ENCODE data around the gene MAN2C1. TPM values are rescaled to one million over a fixed set of nuclear protein-coding genes. Genes with fewer than 3 reads are reported as not detected.
"Not testable (repeated sequence)": the region's sequence is repeated elsewhere in the genome, so short reads cannot be mapped to it uniquely, and the experiment has no call there.

The MAN2C1 gene
- total RNA-seq, 1 donor from 2014 or later = 96.1 TPM

DNA sequence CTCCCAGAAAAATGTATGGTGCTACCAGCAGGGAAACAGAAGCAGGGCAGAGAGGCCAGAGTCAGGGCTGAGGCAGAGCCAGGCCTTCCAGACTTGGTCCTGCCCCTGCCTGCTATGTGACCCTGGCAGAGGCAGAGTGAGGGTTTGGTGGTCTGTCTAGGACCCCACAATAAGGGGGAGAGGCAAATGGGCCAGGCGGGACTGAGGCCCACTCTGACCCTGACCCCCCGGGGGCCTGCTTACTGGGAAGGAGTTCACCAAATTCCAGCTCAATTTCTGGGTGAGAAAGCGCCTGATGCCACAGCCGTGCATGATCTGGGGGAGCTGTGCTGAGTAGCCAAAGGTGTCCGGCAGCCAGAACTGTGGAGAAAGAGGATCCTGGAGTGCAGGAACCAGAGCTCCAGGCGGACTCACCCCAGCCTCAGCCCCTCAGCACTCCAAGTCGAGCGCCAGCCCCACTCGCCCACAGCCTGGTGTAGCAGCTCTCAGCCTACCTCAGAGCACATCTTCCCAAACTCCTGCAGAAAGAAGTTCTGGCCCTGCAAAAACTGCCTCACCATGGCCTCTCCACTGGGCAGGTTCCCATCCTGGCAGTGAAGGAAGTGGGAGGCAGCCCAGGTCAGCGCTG, 6.9 kb downstream of the MAN2C1 start:
- ATAC-seq (no peak), DNase-seq (ENCODE audit: low spot score) (no peak)

DNA sequence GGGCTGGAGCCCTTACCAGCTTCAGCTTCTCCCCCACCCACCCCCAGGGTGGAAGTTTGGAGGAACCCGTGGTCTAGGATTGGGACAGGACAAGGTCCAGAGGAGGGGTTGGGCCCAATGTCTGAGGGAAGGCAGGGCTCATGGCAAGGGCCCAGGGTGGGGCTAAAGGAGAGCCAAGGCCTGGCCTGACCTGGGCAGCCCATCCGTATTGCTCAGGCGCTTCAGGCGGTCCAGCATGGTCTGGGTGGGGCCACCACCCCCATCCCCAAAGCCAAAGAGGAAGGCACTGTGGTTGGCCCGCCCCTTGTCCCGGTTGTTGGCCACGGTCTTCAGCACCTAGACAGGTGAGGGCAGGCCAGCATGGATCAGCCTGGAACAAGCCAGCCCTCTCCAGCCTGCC, 7.6 kb downstream of the MAN2C1 start:
- ATAC-seq (no peak), DNase-seq (ENCODE audit: low spot score) (no peak)

DNA sequence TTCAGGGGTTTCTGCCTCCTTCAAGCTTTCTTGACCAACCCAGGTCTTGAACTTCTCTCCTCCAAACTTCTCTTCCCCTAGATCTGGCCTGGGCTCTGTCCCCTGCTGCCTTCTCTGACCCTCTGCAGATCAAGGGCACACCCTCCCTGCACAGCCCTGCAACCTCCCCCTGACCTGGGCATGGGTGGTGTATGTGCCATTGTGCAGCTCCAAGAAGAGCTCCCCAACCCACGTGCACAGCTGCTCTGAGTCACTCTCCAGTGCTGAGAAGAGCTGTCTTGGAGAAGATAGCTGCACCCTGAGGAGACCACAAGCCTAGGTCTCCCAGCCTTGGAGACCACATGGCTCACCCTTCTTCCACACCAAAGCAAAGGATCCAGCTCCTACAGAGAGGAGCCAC, 8.0 kb downstream of the MAN2C1 start:
- ATAC-seq = no peak
- no peak for DNase-seq (ENCODE audit: low spot score)

DNA sequence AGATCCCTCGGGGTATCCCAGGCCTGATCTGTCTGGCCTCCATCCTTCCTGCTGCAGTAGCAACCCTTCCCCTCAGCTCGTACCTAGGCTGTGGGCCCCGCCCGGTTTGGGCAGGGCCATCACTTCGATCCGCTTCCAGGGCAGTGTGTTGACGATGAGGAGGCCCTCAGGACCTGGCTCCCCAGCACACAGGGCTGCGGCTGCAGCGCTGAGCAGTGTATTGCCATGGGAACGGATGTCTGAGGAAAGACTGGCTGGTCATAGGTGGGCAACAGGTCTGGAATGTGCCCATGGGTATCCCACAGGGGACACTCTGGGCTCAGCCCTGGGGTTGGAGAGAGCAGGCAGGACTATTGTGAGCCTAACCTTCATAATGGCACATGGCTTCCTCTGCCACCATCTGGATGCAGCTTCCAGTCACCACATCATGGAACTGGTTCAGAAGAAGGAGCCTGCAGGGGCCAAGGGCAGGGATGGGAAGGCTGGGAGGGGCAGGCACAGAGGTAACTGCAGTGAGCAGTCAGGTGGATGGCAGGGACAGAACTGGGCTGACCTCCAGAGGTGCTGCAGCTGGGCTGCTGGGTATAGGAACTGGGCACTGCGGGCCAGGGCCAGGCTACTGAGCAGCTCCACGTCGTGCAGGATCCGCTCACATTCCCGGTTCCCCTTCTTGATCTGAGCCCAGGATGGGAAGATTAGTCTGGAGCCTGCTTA, 8.7 kb downstream of the MAN2C1 start:
- DNase-seq (ENCODE audit: low spot score) (no peak), ATAC-seq (no peak)

DNA sequence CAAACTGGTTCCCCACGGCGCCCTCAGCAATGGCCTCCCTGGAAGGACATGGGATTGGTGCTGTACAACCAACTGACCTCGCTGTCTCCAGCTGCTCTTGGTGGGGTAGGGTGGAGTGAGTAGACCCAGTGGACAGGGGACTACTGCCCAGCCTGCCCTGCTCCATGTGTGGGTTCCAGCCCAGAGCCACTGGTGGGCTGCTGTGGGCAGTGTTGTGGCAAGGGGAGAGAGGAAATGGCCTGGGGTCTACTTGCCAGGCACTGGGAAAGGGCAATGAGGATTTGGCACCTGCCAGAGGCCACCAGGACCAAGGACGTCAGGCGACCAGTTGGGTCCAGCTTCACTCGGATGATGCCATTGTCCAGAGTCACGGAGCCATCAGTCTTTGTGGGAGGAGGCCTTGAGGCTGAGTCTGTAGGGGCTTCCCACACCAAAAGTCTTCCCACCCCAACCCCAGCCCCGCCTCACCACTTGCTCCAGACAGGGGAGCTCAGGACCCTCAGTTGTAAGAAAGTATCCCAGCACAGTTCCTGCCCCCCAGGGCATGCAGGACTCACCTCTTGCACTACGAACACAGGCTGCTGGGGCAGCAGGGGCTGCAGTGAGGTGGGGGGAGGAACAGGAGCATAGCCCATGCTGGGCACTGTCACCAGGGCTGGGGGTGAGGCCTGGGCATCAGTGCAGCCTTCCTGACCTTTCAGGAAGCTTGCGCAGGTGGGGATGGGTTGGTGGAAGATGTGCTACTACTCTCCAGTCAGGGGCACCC, 9.5 kb downstream of the MAN2C1 start:
- DNase-seq (ENCODE audit: low spot score) (no peak), ATAC-seq (no peak)

DNA sequence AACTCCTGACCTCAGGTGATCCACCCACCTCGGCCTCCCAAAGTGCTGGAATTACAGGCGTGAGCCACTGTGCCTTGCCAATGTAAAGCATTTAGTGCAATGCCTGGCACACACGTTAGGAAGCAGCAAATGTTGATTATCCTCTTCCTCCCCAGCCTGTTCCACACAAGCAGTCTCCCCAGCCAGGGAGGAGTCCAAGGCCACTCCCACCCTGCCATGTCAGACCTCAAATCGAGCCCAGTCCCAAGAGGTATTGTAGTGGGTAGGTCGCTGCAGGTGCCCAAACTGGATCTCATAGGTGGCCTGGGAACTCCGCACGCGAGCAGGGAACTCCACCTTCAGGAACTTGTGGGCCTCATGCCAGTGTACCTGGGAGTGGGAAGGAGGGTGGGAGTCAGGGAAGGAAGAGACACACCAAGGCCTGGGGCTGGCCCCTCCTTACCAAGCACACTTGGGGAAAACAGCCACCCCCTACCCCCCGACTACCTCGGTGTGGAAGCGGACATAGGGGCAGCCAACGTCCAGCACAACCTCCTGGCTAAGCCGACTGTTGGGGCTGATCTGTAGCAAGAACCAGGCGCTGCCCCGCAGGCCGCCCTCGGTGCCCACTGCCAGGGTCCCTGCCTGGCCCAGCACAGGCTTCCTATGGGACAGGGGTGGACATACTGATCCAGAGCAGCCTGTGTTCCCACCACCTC, 10.3 kb downstream of the MAN2C1 start:
- DNase-seq (ENCODE audit: low spot score) = no peak
- ATAC-seq = no peak

DNA sequence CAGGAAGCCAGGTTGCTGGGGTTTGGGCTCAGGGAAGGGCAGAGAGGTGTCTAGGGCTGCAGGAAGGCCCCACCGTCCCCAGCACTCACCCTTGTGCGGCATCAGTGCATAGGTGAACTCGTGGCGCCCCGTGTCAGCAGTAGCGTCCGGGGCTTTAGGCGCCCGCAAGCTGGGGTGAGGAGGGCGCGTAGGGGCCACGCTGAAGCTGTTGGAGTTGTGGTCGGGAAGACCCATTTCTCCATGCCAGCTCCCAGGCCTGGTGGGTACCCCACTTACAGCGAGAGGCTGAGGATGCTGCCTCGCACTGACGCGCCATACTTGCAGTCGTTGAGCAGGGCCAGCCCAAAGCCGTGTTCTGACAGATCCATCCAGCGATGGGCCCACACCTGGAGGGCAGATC, 11.9 kb downstream of the MAN2C1 start:
- DNase-seq (ENCODE audit: low spot score) (no peak), ATAC-seq (no peak)

DNA sequence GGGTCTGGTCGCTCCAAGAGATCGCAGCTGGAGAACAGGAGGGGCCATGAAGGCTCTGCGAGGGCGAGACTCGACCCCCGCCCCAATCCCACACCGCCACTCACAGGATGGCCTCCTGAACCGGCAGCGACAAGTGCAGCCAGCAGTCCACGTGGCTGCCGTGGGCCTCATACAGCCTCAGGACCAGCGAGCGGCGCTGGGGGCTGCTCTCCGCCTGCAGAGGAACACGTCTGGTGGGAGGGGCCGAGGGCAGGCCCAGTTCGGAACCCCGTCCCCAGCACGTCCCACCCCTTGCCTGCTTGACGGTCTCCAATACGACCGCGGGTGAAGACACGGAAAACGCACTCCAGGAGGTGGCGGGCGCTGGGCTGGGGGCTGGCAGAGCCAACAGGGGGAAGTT, 12.4 kb downstream of the MAN2C1 start:
- ATAC-seq = no peak
- DNase-seq (ENCODE audit: low spot score) = no peak

DNA sequence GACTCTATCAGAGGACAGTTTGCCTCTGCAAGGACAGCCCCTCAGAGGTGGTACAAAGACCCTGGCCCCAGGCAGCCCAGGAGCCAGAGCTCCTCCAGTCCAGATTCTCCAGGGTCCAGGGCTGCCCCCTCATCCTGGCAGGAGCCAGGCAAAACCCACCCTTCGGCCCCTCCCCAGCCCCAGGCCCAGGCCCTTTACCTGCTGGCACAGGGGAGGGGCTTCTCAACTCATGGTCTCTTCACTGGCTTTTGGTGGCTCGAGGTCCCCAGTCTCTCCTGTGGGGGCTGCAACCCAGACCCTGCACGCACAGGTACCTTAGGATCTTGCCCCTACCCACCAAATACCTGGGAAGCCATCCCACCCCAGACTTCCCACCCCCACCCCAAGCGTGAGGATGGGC, 13.0 kb downstream of the MAN2C1 start:
- ATAC-seq = no peak
- DNase-seq (ENCODE audit: low spot score) = no peak

DNA sequence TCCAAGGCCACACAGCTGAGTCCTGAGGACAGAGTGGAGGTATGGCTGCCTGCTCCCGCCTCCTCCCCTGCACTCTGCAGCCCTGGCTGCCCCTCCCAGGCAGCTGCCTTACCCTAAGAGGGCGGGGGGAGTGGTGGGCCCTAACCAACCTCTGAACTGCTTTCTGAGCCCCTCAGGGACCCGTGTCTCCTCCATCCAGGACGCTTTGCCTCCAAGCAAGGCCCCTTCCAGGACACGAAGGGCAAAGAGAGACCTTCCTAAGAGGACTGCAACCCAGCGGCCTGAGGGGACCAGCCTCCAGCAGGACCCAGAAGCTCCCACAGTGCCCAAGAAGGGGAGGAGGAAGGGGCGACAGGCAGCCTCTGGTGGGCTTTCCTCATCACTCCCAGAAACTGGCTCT, 14.0 kb downstream of the MAN2C1 start:
- no peak for ATAC-seq
- no peak for DNase-seq (ENCODE audit: low spot score)

DNA sequence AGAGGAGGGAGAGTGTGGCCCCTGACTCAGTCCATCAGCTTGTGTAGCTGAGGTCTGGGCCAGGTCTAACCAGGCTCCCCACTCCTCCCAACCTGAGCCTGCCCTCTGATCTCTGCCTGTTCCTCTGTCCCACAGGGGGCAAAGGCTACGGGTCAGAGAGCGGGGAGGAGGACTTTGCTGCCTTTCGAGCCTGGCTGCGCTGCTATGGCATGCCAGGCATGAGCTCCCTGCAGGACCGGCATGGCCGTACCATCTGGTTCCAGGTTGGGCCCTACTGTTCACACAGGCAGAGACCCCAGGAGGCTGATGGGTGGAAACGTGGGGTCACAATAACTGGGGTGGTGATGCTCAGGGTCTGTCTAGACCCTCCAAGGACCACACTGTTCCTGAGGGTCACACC, 14.8 kb downstream of the MAN2C1 start:
- peak; percentile 83 for DNase-seq (ENCODE audit: low spot score)
- peak; percentile 84 for ATAC-seq

DNA sequence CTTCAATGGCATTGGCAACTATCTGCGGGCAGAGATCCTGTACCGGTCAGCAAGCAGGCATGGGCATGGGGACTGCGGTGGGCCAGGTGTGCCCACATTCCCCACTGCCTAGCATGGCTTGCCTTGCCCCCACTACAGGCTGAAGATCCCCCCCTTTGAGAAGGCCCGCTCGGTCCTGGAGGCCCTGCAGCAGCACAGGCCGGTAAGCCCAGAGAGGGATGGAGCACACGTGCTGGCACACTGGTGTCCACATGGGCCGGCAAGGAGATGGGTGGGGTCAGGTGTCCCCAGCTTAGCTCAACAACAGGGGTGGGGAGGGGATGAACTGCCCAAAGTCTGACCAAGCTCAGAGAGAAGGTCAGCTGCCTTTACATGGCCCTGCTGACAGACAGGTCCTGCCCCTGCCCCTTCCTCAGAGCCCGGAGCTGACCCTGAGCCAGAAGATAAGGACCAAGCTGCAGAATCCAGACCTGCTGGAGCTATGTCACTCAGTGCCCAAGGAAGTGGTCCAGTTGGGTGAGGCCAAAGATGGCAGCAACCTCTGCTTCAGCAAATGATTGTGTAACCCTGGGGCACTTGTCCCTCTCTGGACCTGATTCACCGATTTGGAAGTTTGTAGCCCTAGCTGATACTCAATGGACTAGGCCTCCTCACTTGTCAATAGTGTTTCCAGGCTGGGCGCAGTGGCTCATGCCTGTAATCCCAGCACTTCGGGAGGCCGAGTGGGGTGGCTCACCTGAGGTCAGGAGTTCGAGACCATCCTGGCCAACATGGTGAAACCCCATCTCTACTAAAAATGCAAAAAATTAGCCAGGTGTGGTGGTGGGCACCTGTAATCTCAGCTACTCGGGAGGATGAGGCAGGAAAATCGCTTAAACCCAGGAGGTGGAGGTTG, 16.0 kb downstream of the MAN2C1 start:
- ATAC-seq (no peak), DNase-seq (ENCODE audit: low spot score) (no peak)

DNA sequence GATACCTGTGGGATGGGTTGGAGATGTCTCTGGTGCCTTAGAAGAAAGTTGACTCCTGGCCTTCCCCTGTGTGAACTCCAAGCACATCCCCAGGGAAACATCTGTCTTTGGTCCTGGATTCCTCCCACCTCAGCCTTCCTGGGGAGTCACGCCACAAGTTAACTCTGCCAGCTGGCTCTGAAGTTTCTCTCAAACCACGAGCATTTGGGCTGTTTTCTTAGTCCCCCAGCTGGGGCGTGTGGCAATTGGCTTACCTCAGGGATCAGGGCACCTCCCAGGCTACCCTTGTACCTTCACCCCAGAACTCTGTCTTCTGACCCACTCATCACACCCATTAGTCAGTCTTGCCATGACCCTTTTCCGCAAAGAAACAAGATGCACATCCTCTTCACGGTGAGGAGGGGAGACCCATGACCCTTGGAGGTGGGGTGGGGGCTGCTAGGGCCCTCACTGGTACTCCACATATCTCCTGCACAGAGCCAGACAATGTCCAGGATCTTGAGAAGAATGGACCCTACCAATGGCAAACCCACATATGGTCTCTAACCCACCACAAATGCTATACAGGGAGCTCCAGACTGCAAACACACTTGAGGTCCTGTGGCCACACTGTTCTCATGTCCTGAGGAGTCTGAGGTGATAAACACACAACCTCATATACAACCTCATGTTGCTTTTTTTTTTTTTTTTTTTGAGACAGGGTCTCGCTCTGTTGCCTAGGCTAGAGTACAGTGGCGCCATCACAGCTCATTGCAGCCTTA, 17.6 kb downstream of the MAN2C1 start:
- ATAC-seq (no peak), DNase-seq (ENCODE audit: low spot score) (no peak)

DNA sequence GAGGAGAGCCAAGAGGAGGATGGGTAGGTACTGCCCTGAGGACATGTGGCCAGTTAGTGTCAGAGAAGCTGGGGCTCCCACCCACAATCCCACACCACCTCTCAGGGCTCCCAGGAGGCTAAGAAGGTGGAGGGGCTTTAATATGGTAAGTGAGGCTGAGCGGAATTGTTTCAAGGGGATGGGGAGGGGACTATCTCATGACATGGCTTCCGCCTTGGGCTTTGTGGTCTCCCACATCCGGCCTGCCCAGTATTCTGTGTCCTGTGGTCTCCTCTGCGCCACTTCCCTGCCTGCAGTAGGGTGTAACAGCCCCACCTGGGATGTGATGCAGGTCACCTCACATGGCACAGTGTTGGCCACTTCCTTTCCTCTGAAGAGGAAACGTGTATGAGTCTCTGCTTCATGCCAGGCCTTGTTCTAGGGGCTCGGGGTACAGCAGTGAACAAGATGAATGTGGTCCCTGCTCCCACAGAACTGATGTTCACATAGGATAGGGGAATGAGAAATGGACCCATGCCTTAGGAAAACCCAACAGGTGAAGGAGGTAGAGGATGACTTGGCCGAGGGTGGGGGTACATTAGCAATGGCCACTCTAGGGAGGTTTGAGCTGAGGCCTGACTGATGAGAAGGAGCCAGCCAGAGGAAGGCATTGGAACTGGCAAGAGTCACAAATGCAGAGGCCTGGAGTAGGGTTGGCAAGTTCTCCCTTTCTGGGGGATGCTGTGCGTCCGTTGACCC, 18.4 kb downstream of the MAN2C1 start:
- ATAC-seq = no peak
- DNase-seq (ENCODE audit: low spot score) = no peak

DNA sequence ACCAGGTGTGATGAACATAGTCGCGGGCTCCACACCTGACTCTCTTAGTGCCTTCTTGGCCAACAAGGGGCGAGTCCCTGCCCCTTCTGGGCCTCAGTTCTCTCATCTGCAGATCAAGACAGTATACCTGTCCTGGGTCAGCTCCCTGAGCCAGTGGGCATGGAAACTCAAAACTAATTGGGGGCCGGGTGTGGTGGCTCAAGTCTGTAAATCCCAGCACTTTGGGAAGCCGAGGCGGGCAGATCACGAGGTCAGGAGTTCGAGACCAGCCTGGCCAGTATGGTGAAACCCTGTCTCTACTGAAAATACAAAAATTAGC, 19.1 kb downstream of the MAN2C1 start:
- not testable (repeated sequence) for DNase-seq (ENCODE audit: low spot score); ATAC-seq

DNA sequence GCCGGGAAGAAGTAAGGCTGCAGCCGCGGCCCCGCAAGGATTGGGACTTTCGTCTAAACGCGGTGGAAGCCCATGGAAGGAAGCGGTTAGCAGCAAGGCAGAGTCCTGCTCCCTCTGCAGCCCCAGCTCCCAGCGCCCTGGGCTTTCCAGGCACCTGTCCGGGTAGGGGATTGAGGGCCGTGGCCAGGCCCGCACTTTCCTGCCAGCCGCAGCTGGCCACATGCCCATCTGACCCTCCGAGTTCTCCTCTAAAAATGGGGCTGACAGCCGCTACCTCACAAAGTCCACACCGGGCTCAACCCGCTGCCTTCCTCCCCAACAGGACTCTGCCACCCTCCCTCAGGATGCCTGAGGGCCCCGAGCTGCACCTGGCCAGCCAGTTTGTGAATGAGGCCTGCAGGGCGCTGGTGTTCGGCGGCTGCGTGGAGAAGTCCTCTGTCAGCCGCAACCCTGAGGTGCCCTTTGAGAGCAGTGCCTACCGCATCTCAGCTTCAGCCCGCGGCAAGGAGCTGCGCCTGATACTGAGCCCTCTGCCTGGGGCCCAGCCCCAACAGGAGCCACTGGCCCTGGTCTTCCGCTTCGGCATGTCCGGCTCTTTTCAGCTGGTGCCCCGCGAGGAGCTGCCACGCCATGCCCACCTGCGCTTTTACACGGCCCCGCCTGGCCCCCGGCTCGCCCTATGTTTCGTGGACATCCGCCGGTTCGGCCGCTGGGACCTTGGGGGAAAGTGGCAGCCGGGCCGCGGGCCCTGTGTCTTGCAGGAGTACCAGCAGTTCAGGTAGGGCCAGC, 19.7 kb downstream of the MAN2C1 start:
- DNase-seq (ENCODE audit: low spot score) = no peak
- ATAC-seq = peak; percentile 27

DNA sequence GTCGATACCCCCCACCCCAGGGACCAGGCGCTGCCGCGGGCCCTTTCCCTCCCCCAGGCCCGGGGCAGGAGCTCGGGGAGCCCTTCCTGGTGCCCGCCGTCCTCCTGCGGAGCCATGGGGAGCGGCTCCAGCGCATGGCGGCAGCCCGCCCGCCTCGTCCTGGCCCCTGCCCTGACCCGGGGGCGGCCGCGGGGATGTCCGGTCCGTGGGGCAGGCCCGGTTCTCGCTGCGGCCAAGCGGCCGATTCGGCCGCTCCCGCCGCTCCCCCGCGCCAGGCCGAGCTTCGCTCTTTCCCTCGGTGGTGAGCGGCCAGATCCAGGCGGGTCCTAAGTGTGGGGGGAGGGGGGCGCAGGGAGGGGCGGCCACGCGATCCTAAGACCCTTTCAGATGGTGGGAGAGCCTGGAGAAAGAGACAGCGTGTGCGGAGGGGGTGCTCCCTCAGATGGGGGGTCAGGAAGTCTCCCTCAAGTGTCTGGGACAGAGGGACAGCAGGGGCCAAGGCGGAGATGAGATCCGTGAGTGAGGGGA, 20.3 kb downstream of the MAN2C1 start:
- DNase-seq (ENCODE audit: low spot score) (no peak), ATAC-seq (peak; percentile 57)
